ENCODE results near the gene ELP2.

ELP2 gene

DNA sequence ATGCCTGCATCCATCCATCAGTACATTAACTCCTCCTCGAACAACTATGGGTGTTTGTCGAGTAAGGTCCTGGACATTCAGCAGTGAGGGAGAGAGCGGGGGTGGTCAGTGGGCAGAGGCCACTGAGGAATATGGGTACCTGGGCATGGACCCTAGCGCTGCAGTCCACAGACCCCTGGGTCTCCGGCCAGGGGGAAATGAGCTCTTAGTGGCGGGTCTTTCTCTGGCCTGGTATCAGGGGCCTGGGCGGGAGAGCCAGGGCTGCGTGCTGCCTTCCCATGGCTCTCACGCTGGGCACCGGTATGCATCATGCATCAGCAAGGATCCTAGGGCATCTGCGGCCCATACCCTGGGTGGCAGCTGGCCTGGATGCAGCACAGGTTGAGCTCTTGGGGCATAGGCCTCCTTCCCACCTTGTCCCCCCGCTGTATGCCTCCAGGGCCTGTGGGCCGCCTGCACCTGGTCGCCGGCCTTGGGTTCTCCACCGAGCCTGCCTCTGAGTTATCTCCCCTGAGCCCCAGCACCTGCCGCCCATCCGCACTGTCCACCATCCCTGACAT is 56.3 kb downstream of the ELP2 start:
- no peak overlapping the region for H3K27ac ChIP-seq
- ChIA-PET CTCF (interaction anchor here (0.7 kb wide), 1 partner anchor 157 kb away, joined by 4 read pairs; no protein-coding TSS in a partner anchor), POLR2A (ENCODE audit: low non-redundant PET) (no interaction called here)
- DNase-seq (ENCODE audit: low spot score): no peak
- TF ChIP-seq, protein P1, sequence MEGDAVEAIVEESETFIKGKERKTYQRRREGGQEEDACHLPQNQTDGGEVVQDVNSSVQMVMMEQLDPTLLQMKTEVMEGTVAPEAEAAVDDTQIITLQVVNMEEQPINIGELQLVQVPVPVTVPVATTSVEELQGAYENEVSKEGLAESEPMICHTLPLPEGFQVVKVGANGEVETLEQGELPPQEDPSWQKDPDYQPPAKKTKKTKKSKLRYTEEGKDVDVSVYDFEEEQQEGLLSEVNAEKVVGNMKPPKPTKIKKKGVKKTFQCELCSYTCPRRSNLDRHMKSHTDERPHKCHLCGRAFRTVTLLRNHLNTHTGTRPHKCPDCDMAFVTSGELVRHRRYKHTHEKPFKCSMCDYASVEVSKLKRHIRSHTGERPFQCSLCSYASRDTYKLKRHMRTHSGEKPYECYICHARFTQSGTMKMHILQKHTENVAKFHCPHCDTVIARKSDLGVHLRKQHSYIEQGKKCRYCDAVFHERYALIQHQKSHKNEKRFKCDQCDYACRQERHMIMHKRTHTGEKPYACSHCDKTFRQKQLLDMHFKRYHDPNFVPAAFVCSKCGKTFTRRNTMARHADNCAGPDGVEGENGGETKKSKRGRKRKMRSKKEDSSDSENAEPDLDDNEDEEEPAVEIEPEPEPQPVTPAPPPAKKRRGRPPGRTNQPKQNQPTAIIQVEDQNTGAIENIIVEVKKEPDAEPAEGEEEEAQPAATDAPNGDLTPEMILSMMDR (conservative IDR thresholded peaks at IDR 0.05; ENCODE audit: low read depth): no peak

- ChIA-PET CTCF (interaction anchor here (0.7 kb wide), 1 partner anchor 157 kb away, joined by 4 read pairs; no protein-coding TSS in a partner anchor), POLR2A (ENCODE audit: low non-redundant PET) (no interaction called here)
- DNase-seq (ENCODE audit: low spot score): peak; percentile 13
- peak overlapping the region; percentile 93 for H3K27ac ChIP-seq
- TF ChIP-seq, protein P1 (conservative IDR thresholded peaks at IDR 0.05; ENCODE audit: low read depth): no peak
Observed at GRCh38 chr18:36186461-36187192, 56.9 kb downstream of the ELP2 start.

- POLR2A ChIA-PET (ENCODE audit: low non-redundant PET): no interaction called here
- TF ChIP-seq, protein P1 (conservative IDR thresholded peaks at IDR 0.05; ENCODE audit: low read depth): no peak
- CTCF ChIA-PET: interaction anchor here (0.6 kb wide), 2 partner anchors 8 to 20 kb away, joined by 3 read pairs; no protein-coding TSS in a partner anchor
- DNase-seq (ENCODE audit: low spot score): peak; percentile 68
- H3K27ac ChIP-seq: peak within 1 kb of the TSS; percentile 93
Observed at GRCh38 chr18:36187193-36187825, 57.6 kb downstream of the ELP2 start, which contains the start of gene MOCOS. TSS of gene MOCOS (plus strand) at chr18:36187497. CDS start at chr18:36187540, 43 bp downstream.

DNA sequence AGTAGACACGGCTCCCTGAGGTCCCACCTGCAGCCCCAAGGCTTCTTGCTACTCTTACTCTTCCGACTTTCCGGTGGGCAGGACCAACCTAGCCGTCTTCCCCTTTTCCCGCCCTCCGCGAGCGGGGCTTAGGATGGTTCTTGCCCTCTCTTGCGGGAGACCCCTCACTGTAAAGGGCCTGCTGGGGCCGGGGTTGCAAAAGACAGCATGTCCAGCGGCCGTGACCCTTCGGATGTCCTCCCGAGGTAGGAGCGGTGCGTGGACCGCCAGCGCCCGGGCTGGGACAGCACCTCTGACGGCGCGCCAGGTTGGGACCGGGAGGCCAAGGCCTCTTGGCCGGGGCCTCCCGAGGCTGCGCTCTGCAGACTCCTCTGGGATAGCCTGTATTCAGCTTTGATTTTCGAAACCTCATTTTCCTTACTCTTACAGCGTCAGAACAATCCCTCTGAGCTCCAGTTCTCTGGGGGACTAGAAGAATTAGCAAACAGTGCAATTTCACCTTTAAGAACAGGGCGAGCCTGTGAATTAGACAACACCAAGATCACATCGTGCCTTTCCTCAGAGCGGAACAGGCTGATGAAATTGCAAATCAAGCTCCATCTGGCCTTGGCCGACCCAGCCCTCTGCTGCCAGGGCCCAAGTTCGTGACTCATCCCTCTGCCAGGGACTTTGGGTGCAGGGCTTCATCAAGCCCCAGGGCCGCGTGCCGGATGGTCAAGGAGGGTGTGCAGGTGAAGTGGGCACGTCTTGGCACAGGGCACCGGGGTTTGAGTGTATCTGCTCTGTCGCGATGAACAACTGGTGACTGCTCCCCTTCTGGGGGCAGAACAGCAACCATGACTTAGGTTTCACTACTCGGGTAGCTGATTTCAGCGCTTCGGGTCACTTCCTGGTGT is 58.4 kb downstream of the ELP2 start:
- TF ChIP-seq, protein P1 (conservative IDR thresholded peaks at IDR 0.05; ENCODE audit: low read depth): no peak
- ChIA-PET POLR2A (ENCODE audit: low non-redundant PET) (no interaction called here), CTCF (interaction anchor here (0.6 to 1.0 kb wide), 3 partner anchors 9 to 21 kb away, joined by 3 read pairs; no protein-coding TSS in a partner anchor)
- H3K27ac ChIP-seq: peak overlapping the region; percentile 93
- peak; percentile 57 for DNase-seq (ENCODE audit: low spot score)

- peak overlapping the region; percentile 93 for H3K27ac ChIP-seq
- ChIA-PET CTCF (interaction anchor here (1.0 kb wide), 1 partner anchor 11 kb away, joined by 3 read pairs; no protein-coding TSS in a partner anchor), POLR2A (ENCODE audit: low non-redundant PET) (no interaction called here)
- TF ChIP-seq, protein P1 (conservative IDR thresholded peaks at IDR 0.05; ENCODE audit: low read depth): no peak
- DNase-seq (ENCODE audit: low spot score): no peak
Observed at GRCh38 chr18:36188916-36189315, 59.2 kb downstream of the ELP2 start.

Measured in RWPE1 (cell line).